ENCODE data around the gene PASK. TPM values are rescaled to one million over a fixed set of nuclear protein-coding genes. Genes with fewer than 3 reads are reported as not detected.

PASK gene
- total and polyA plus RNA-seq, 9 of the 15 experiments (the other 6 are each of a cell fraction or from before 2014, with no cell fraction given), result 1.5 to 30.3 (median 9.9) TPM

DNA sequence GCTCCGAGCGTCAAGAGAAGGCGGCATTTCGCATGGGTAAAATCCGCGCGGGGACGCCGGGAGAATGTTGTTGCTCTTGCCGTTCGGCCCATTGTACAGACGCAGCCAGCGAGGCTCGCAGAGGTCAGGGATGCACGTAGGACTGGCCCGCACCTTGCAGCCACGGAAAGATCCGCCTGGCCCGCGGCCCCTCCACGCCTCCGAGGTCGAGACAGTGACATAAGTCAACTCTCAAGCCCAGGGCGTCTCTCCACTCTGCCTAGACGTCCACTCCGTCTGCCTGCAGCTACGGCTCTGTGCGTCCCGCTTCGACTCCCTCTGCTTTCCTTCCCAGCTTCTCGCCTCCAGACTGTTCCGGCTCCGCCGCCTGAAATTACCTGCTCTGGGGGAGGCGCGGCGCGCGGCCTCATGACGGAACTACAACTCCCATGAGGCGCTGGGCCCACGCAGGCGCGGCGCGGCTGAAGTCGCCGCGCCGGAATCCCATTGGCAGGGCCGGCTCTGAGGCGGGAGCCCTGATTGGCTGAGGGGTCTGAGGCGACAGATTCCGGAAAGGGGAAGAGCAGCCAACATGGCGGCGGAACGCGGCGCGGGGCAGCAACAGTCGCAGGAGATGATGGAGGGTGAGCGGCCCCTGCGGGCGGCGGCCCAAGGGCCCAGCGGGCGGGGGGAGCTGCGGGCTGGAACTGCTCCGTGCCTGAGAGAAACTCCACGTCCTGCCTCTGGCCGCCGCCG, 820 bp upstream of the PASK start, which contains the start of gene PPP1R7 (continued):
- TF ChIP-seq ZNF175 (CRISPR knock-in tag; IDR thresholded peaks at IDR 0.05; ENCODE audit: low read depth) (0 out of 2 replicates have a peak, but pooled peaks have one; percentile 38), RBM22 (IDR thresholded peaks at IDR 0.05; ENCODE audit: low read depth, low read length, poor library complexity, severe bottlenecking) (peak; percentile 54), ZBTB7A (IDR thresholded peaks at IDR 0.05; ENCODE audit: borderline replicate concordance, control insufficient read depth, low read depth, low read length) (no peak), ATF1 (CRISPR knock-in tag; IDR thresholded peaks at IDR 0.05) (peak; percentile 42), ATF1 (tag; IDR thresholded peaks at IDR 0.05) (peak; percentile 80), NRF1 (conservative IDR thresholded peaks at IDR 0.05 in 1 of 2, IDR thresholded peaks at IDR 0.05 in 1 of 2) (peak; percentile 95 to 96), RBBP5 (IDR thresholded peaks at IDR 0.05; ENCODE audit: borderline replicate concordance, insufficient read depth, low read length, poor library complexity, severe bottlenecking) (peak; percentile 77), ARID3B (CRISPR knock-in tag; IDR thresholded peaks at IDR 0.05; ENCODE audit: borderline replicate concordance) (no peak), ETV6 (IDR thresholded peaks at IDR 0.05; ENCODE audit: borderline replicate concordance in 1 of 2, low read depth in 2 of 2, low read length in 1 of 2) (no peak), ETV6 (CRISPR knock-in tag; IDR thresholded peaks at IDR 0.05; ENCODE audit: borderline replicate concordance) (no peak), CREM (IDR thresholded peaks at IDR 0.05; ENCODE audit: low read depth) (peak; percentile 77), SRSF3 (IDR thresholded peaks at IDR 0.05; ENCODE audit: insufficient read depth, low read length) (no peak), SIN3A (IDR thresholded peaks at IDR 0.05; ENCODE audit: borderline replicate concordance in 2 of 2, control insufficient read depth in 1 of 2, low read depth in 2 of 2, low read length in 2 of 2) (peak in 1 of 2 experiments; percentile 67; a peak in 1 of 4 replicates), MBD2 (IDR thresholded peaks at IDR 0.05; ENCODE audit: borderline replicate concordance, low read depth) (peak; percentile 67), EGR1 (conservative IDR thresholded peaks at IDR 0.05) (no peak), CTBP1 (IDR thresholded peaks at IDR 0.05; ENCODE audit: borderline replicate concordance) (peak; percentile 50), NFYB (IDR thresholded peaks at IDR 0.05; ENCODE audit: extremely low read depth, insufficient read length) (peak; percentile 88), POLR2AphosphoS2 (IDR thresholded peaks at IDR 0.05; ENCODE audit: low read length) (no peak)
- TF ChIP-seq, protein P1, sequence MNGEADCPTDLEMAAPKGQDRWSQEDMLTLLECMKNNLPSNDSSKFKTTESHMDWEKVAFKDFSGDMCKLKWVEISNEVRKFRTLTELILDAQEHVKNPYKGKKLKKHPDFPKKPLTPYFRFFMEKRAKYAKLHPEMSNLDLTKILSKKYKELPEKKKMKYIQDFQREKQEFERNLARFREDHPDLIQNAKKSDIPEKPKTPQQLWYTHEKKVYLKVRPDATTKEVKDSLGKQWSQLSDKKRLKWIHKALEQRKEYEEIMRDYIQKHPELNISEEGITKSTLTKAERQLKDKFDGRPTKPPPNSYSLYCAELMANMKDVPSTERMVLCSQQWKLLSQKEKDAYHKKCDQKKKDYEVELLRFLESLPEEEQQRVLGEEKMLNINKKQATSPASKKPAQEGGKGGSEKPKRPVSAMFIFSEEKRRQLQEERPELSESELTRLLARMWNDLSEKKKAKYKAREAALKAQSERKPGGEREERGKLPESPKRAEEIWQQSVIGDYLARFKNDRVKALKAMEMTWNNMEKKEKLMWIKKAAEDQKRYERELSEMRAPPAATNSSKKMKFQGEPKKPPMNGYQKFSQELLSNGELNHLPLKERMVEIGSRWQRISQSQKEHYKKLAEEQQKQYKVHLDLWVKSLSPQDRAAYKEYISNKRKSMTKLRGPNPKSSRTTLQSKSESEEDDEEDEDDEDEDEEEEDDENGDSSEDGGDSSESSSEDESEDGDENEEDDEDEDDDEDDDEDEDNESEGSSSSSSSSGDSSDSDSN (IDR thresholded peaks at IDR 0.05; ENCODE audit: borderline replicate concordance in 1 of 2, low read depth in 2 of 2, low read length in 2 of 2), result peak in 1 of 2 experiments; percentile 43; a peak in 1 of 4 replicates
- TF ChIP-seq, protein P2, sequence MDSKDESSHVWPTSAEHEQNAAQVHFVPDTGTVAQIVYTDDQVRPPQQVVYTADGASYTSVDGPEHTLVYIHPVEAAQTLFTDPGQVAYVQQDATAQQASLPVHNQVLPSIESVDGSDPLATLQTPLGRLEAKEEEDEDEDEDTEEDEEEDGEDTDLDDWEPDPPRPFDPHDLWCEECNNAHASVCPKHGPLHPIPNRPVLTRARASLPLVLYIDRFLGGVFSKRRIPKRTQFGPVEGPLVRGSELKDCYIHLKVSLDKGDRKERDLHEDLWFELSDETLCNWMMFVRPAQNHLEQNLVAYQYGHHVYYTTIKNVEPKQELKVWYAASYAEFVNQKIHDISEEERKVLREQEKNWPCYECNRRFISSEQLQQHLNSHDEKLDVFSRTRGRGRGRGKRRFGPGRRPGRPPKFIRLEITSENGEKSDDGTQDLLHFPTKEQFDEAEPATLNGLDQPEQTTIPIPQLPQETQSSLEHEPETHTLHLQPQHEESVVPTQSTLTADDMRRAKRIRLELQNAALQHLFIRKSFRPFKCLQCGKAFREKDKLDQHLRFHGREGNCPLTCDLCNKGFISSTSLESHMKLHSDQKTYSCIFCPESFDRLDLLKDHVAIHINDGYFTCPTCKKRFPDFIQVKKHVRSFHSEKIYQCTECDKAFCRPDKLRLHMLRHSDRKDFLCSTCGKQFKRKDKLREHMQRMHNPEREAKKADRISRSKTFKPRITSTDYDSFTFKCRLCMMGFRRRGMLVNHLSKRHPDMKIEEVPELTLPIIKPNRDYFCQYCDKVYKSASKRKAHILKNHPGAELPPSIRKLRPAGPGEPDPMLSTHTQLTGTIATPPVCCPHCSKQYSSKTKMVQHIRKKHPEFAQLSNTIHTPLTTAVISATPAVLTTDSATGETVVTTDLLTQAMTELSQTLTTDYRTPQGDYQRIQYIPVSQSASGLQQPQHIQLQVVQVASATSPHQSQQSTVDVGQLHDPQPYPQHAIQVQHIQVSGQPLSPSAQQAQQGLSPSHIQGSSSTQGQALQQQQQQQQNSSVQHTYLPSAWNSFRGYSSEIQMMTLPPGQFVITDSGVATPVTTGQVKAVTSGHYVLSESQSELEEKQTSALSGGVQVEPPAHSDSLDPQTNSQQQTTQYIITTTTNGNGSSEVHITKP (IDR thresholded peaks at IDR 0.05; ENCODE audit: partially characterized antibody), result no peak
